GM12874 (cell line): ENCODE results near the gene OTUD4.

ENCODE experiments used
- TF ChIP-seq, protein P1 (sequence below): IDR thresholded peaks from 2 replicates; pipeline ENCODE4 v1.5.1; 2011; ENCODE audit warnings: low read depth, mild to moderate bottlenecking, control low read depth, low read length, moderate library complexity; ENCODE audit not compliant: insufficient read depth

Gene OTUD4

DNA sequence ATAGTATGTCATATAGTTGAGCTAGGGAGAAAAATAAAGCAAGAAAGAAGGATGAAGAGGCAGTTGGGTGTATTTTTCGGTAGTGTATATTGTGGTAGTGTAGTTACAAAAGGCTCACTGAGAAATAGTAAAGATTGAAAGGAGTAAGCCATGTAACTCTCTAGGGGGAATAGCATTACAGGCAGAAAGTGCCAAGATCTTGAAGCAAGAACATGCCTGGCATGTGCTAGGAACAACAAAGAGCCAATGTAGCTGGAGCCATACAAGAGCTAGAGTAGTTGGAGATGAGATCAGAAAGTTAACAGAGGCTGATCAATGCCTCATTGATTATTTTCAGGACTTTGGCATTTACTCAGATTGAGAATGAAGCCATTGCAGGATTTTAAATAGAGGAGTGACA, 79.3 kb downstream of the OTUD4 start:
- TF ChIP-seq, protein P1, sequence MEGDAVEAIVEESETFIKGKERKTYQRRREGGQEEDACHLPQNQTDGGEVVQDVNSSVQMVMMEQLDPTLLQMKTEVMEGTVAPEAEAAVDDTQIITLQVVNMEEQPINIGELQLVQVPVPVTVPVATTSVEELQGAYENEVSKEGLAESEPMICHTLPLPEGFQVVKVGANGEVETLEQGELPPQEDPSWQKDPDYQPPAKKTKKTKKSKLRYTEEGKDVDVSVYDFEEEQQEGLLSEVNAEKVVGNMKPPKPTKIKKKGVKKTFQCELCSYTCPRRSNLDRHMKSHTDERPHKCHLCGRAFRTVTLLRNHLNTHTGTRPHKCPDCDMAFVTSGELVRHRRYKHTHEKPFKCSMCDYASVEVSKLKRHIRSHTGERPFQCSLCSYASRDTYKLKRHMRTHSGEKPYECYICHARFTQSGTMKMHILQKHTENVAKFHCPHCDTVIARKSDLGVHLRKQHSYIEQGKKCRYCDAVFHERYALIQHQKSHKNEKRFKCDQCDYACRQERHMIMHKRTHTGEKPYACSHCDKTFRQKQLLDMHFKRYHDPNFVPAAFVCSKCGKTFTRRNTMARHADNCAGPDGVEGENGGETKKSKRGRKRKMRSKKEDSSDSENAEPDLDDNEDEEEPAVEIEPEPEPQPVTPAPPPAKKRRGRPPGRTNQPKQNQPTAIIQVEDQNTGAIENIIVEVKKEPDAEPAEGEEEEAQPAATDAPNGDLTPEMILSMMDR = no peak

DNA sequence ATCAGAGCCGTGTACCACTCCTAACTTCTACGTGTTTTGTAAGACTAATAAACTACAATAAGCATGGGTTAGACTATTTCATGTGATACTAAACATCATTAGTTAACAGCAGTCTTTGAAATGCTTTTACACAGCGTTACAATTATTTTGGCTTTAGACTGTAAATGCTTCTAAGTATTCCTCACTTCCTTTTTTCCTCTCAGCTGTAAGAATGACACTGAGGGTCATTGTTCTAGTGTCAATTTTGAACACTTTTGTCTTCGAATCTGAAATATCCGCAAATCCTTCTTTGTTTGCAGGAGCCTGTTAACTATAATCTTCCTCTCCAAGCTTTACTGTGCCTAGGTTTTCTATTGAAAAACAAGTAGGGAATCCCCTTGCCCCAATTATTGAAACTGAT, 80.7 kb downstream of the OTUD4 start:
- TF ChIP-seq, protein P1 = no peak

- TF ChIP-seq, protein P1 = no peak
Measured at GRCh38 chr4:145098675-145099037, 81.7 kb downstream of the OTUD4 start.

GRCh38 chr4:145097821-145098674, 82.3 kb downstream of the OTUD4 start, which contains the start of the genes ABCE1 and ANAPC10:
Gene ABCE1 (plus strand): TSS chr4:145098311. CDS start chr4:145104413, 6,102 bp downstream.
Gene ANAPC10 (minus strand): TSS chr4:145098196. CDS start chr4:145096099, 2,097 bp downstream.
- TF ChIP-seq, protein P1 = no peak

DNA sequence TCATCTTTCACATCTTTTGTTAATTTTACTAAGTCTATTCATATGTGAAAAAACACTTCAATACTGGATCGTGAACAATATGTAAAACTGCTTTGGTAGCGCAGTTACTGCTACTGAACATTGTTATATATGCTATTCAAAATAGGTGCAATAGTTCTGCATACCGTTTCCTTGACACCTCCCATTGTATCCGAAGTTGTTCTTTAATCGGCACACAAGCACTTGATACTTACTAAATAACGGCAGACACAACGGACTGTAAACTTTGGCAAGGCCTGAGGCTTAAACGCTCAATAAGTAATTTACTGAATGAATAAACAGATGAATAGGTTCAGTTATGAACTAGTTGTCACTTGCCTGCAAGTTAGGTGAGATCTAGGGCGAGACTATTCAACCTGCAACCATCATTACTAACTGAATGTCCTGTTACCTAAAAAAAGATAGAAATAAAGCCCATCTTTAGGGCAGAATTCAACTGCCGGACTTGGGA, 83.0 kb downstream of the OTUD4 start:
- TF ChIP-seq, protein P1 = no peak

DNA sequence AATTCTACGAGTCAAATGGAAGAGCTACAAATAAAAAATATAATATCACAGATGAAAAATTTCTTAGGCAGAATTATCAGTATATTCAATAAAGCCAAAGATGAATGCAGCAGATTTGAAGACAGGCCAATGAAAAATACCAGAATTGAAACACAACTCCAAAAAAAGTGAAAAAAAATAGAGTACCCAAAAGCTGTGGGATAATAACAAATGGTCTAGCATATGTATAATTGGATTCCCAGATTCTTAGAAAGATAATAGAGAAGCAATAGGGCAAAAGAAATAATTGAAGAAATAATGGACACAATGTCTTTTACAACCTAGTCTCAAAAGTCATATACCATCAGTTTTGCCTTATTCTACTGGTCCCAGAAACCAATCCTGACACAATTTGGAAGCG, 86.8 kb downstream of the OTUD4 start:
- TF ChIP-seq, protein P1 = no peak

GRCh38 chr4:145090380-145090779, 90.0 kb downstream of the OTUD4 start:
- TF ChIP-seq, protein P1 = no peak
